ENCODE data around the gene RHEBL1.

The RHEBL1 gene

DNA sequence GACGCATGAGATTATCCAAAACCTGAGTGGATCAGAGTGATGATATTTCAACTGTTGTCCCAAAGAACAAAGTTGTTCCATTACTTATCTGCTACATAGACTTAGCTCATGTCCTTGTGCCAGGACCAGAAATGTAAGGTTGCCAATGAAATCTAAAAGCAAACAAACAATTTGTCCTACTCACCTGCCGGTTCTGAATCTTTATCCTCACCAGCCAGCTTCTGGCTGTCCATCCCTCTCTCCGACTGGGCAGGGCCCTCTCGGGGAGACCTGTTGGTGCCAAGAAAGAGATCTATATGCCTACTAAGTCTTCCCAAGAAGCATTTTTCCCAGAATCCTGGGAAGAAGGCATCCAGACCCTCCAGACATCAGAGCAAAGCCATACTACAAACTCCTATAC lies 14.7 kb downstream of the RHEBL1 start:
- H3K4me3 ChIP-seq = no peak overlapping the region
- peaks cover 11% of the 10 kb centered on the region; the same call in 1 of the 2 replicates for H3K4me1 ChIP-seq
- in situ Hi-C loops (cut with MboI; ENCODE audit: low sequenced_read_pairs) = no loop called here
- H3K9me3 ChIP-seq = no peaks in the 10 kb centered on the region
- peaks cover 56% of the 10 kb centered on the region for H3K36me3 ChIP-seq (replicated peaks)
- DNase-seq (ENCODE audit: low spot score in 2 of 2) = no peak
- no peaks in the 10 kb centered on the region for H3K27me3 ChIP-seq (ENCODE audit: low read depth)

DNA sequence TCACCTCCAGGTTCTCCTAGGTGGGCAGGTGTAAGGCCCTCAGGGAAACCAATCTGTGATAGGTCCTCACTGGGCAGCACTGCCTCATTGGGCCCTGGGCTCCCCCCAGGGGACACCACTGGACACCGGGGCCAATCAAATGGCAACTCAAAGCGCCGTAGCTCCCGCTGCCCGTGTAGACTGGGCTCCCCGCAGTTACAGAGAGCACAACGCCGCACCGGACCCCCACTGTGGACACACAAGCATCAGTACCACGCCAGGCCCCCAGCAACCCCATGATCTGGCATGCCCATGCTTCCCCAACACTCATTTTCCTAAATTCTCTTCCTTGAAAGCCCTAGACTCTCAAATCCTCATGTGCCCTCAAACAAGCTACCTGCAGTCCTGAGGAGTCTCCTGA lies 15.3 kb downstream of the RHEBL1 start:
- H3K4me1 ChIP-seq = peaks cover 11% of the 10 kb centered on the region; the same call in 1 of the 2 replicates
- no peak overlapping the region for H3K4me3 ChIP-seq
- peaks cover 62% of the 10 kb centered on the region for H3K36me3 ChIP-seq (replicated peaks)
- H3K27me3 ChIP-seq (ENCODE audit: low read depth) = no peaks in the 10 kb centered on the region
- in situ Hi-C loops (cut with MboI; ENCODE audit: low sequenced_read_pairs) = no loop called here
- no peaks in the 10 kb centered on the region for H3K9me3 ChIP-seq
- DNase-seq (ENCODE audit: low spot score in 2 of 2) = no peak

DNA sequence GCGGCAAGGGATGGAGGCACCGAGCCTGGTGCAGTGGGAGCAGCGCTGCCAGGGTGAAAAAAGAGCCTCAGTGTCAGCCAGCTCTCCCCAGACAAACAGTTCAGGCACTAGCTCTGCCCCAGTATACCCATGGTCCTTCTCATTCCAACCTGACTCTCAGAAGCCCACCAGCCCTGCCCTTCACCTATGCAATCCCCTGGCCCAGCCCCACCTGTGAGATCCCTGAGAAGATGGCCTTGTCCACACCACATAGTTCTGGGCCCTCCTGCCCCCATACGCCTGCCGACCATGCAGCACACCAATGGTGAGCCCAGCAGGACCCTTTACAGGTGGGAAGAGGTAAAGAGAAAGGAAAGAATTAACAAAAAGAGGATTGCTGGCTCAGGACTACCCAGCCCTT lies 15.7 kb downstream of the RHEBL1 start:
- no peak for DNase-seq (ENCODE audit: low spot score in 2 of 2)
- in situ Hi-C loops (cut with MboI; ENCODE audit: low sequenced_read_pairs) = no loop called here
- H3K4me1 ChIP-seq = peaks cover 11% of the 10 kb centered on the region; the same call in 1 of the 2 replicates
- no peak overlapping the region for H3K4me3 ChIP-seq
- H3K36me3 ChIP-seq (replicated peaks) = peaks cover 66% of the 10 kb centered on the region
- H3K9me3 ChIP-seq = no peaks in the 10 kb centered on the region
- no peaks in the 10 kb centered on the region for H3K27me3 ChIP-seq (ENCODE audit: low read depth)

DNA sequence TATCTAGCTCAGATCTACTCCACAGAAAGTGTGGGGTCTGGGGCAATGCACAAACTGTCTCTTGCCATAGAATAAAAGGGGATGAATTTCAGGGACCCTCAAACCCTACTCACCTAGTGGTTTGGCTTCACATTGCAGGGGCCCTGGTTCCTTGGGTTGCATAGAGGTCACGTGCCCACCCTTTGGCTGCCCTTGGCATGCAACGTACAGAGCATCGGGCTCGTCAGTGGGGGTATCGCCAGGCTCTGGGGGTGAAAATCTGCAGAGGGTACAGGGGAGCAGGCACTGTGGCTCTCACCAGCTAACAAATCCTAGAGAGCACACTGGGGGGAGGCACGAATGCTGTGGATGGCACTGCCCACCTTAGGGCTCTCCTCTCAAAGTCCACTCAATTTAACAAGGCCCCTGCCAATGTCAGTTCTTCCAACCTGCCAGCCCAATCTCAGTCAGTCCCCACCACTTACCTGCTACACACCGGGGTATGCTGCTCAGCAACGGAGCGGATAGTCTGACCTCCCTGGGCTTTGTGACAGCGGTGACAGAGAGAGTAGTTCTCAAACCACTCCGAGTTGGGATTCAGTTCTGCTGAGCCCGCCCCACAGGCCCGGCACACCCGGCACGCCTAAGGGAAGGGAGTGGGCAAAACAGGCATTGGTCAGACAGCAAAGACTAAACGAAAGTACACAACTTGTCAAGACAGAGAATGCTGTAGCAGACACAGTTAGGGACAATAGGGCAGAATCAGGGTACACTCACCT lies 17.1 kb downstream of the RHEBL1 start:
- H3K4me3 ChIP-seq = no peak overlapping the region
- H3K4me1 ChIP-seq = peaks cover 8% of the 10 kb centered on the region; the same call in 1 of the 2 replicates
- peaks cover 80% of the 10 kb centered on the region for H3K36me3 ChIP-seq (replicated peaks)
- in situ Hi-C loops (cut with MboI; ENCODE audit: low sequenced_read_pairs) = no loop called here
- H3K9me3 ChIP-seq = no peaks in the 10 kb centered on the region
- no peaks in the 10 kb centered on the region for H3K27me3 ChIP-seq (ENCODE audit: low read depth)
- DNase-seq (ENCODE audit: low spot score in 2 of 2) = no peak

DNA sequence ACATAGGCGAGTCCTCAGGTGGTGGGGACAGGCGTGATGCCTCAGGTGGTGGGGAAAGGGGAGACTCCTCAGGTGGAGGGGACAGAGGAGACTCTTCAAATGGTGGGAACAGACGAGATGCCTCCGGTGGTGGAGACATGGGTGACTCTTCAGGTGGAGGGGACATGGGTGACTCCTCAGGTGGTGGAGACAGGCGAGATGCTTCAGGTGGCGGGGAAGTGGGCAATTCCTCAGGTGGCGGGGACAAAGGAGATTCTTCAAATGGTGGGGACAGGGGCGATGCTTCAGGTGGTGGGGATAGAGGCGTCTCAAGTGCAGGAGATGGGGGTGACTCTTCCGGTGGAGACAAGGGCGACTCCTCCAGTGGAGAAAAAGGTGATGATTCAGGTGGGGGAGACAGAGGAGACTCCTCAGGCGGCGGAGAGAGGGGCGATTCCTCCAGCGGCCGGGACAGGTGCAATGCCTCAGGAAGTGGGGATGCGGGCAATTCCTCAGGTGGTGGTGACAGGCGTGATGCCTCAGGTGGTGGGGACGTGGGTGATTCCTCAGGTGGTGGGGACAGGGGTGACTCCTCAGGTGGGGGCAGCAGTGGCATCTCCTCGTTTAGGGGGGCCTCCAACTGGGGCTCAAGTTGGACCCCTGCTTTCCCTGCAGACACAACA lies 17.9 kb downstream of the RHEBL1 start:
- DNase-seq (ENCODE audit: low spot score in 2 of 2) = no peak
- Histone ChIP-seq H3K36me3 (replicated peaks) (peaks cover 86% of the 10 kb centered on the region), H3K4me3 (no peak overlapping the region), H3K27me3 (ENCODE audit: low read depth) (no peaks in the 10 kb centered on the region), H3K4me1 (peaks cover 5% of the 10 kb centered on the region; the same call in 1 of the 2 replicates), H3K9me3 (no peaks in the 10 kb centered on the region)
- in situ Hi-C loops (cut with MboI; ENCODE audit: low sequenced_read_pairs) = no loop called here

DNA sequence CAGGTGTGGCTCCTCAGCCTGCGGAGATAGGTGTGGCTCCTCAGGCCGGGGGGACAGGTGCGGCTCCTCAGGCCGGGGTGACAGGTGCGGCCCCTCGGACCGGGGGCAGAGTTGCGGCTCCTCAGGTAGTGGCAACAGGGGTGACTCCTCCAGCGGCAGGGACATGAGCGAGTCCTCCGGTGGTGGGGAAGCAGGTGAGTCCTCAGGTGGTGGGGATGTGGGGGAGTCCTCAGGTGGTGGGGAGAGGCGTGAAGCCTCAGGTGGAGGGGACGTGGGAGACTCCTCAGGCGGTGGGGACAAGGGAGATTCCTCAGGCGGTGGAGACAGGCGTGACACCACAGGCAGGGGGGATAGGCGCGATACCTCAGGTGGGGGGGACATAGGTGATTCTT lies 18.4 kb downstream of the RHEBL1 start:
- H3K4me1 ChIP-seq = peaks cover 2% of the 10 kb centered on the region; the same call in 1 of the 2 replicates
- no peaks in the 10 kb centered on the region for H3K9me3 ChIP-seq
- no peak for DNase-seq (ENCODE audit: low spot score in 2 of 2)
- H3K4me3 ChIP-seq = no peak overlapping the region
- in situ Hi-C loops (cut with MboI; ENCODE audit: low sequenced_read_pairs) = no loop called here
- peaks cover 91% of the 10 kb centered on the region for H3K36me3 ChIP-seq (replicated peaks)
- H3K27me3 ChIP-seq (ENCODE audit: low read depth) = no peaks in the 10 kb centered on the region

DNA sequence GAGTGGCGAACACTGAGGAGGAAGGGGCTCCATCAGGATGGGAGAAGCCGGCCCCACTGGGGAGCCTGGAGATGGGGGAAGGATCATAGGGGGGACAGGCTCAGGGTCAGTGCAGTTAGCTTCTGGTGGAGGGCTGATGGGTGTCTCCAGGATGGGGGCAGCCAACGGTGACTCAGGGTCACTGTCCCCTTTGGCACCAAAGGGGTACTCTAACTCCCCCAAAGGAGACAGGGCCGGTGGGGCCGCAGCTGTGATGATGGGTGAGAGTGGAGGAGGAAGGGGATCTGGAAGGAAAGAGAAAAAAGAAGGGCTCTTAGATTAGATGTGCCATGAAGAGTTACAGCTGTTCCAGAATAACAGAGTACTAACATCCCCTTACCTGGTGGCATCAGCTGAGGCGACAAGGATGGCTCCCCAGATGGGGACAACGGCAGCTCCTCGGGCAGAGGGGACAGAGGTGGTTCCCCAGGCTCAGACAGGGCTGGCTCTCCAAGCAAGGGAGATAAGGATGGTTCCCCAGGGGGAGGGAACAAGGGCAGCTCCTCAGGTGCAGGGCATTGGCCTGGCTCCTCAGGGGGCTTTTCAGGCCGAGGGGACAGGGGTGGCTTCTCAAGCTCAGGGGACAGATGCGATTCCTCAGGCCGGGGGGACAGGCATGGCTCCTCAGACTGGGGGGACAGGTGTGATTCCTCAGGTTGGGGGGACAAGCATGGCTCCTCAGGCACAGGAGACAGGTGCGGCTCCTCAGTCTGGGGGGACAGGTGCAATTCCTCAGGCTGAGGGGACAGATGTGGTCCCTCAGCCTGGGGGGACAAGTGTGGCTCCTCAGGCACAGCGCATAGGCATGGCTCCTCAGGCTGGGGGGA lies 19.0 kb downstream of the RHEBL1 start:
- no peak for DNase-seq (ENCODE audit: low spot score in 2 of 2)
- Histone ChIP-seq H3K9me3 (no peaks in the 10 kb centered on the region), H3K27me3 (ENCODE audit: low read depth) (no peaks in the 10 kb centered on the region), H3K4me3 (no peak overlapping the region), H3K36me3 (replicated peaks) (peaks cover 98% of the 10 kb centered on the region), H3K4me1 (no peaks in the 10 kb centered on the region)
- in situ Hi-C loops (cut with MboI; ENCODE audit: low sequenced_read_pairs) = no loop called here

DNA sequence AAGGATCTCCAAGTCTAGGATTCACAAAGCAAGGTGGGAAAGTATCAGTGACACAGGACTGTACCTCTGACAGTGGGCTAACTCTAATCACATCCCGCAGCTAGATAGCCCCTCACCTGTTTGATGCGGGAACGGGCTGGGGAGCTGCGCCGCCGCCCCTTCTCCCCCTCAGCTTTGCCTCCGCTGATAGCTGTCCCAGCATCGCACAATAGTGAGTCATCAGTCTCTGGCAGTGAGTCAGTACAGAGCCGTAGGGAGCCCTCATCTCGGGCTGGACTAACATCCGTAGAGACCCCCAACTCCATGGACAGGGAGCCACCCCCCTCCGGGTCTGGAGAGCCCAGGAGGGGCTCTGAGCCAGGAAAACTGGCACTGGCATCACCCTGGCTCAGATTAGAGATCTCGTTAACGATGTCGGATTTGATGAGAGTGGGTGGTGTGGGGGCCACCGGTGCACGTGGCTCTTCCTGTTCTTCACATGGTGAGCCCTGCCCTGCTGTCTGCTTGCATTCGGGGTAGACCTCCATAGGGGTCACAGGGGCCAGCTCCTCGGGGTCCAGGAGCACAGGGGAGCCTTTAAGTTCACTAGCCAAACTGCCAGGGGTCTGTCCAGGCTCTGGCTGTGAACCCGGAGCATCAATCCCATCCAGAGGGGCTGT lies 20.1 kb downstream of the RHEBL1 start:
- peaks cover 96% of the 10 kb centered on the region for H3K36me3 ChIP-seq (replicated peaks)

DNA sequence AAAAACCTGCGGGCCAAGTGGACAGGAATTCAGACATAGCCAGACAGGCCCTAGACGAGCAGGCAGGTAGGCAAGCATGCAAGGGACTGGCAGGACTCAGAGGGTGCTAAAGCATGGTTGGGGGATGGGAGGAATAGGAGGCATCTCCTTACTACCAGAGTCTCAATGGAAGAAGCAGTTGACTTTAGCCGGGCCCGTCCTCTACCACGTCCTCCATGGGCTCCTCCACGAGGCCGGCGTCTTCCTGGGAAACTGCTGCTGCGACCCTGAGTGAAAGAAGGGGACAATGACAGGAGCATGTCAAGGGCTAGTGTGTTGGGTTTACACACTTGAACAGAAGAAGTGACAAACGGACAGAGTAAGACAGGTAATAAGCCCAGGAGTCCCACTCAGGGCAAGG lies 20.8 kb downstream of the RHEBL1 start:
- no peaks in the 10 kb centered on the region for H3K4me1 ChIP-seq
- no peak overlapping the region for H3K4me3 ChIP-seq
- peaks cover 96% of the 10 kb centered on the region for H3K36me3 ChIP-seq (replicated peaks)
- no peak for DNase-seq (ENCODE audit: low spot score in 2 of 2)
- no peaks in the 10 kb centered on the region for H3K27me3 ChIP-seq (ENCODE audit: low read depth)
- in situ Hi-C loops (cut with MboI; ENCODE audit: low sequenced_read_pairs) = no loop called here
- no peaks in the 10 kb centered on the region for H3K9me3 ChIP-seq

More for the DNA sequence above, 20.1 kb downstream of the RHEBL1 start:
- no peak for DNase-seq (ENCODE audit: low spot score in 2 of 2)
- no peaks in the 10 kb centered on the region for H3K4me1 ChIP-seq
- no peaks in the 10 kb centered on the region for H3K27me3 ChIP-seq (ENCODE audit: low read depth)
- in situ Hi-C loops (cut with MboI; ENCODE audit: low sequenced_read_pairs) = no loop called here
- H3K9me3 ChIP-seq = no peaks in the 10 kb centered on the region
- H3K4me3 ChIP-seq = no peak overlapping the region

DNA sequence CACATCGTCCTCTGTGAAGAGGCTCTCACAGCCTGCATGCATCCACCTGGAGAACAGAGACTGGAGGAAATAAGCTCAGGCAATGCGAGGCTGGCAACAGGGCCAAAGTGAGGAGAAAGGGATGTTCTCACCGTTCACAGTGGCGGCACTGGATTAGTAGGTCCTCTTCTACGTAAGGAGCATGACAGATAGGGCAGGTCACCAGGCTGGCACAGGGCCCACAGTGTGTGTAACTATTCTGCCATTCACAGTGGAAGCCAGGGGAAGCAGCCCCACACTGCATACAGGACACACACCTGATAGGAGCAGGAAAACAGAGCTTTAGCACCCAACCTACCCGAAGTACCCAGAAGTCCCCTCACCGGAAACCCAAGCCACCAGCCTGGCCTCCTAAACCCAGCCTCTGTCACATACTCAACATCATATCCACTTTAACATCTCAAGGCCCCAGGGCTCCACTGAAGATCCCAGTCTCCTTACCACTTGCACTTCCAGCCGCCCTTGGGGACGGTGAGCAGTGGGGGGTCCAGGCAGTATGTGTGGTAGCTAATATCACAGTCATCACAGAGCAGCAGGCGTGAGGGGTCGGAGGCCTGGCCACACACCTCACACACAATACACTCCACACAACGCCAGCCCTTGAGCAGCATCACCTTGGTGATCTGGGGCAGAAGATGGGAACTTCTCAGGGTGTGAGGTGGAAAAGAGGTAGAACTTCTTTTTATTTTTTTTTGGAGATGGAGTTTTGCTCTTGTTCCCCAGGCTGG lies 23.5 kb downstream of the RHEBL1 start:
- no peaks in the 10 kb centered on the region for H3K9me3 ChIP-seq
- no peak overlapping the region for H3K4me3 ChIP-seq
- H3K36me3 ChIP-seq (replicated peaks) = peaks cover 96% of the 10 kb centered on the region
- DNase-seq (ENCODE audit: low spot score in 2 of 2) = no peak
- H3K4me1 ChIP-seq = no peaks in the 10 kb centered on the region
- in situ Hi-C loops (cut with MboI; ENCODE audit: low sequenced_read_pairs) = no loop called here
- H3K27me3 ChIP-seq (ENCODE audit: low read depth) = no peaks in the 10 kb centered on the region

DNA sequence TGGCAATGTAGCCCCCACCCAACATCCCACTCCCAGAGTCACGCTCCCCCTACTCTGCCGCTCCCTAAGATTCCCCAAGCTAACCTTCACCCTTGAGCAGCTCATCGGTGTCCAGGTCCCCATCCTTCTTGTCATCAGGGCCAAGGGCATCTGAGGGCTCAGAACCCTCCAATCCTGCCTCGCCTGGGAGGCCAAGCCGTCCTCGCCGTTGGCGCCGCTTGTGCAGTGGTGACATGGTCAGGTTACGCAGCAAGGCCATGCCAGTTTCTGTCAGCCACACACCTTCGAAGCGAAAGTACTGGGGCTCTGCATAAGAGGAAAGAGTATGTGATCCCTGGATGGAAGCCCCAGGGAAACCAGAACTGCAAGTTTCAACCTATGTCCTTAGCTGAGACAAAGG lies 25.1 kb downstream of the RHEBL1 start:
- H3K4me3 ChIP-seq = no peak overlapping the region
- no peak for DNase-seq (ENCODE audit: low spot score in 2 of 2)
- no peaks in the 10 kb centered on the region for H3K9me3 ChIP-seq
- no peaks in the 10 kb centered on the region for H3K4me1 ChIP-seq
- no peaks in the 10 kb centered on the region for H3K27me3 ChIP-seq (ENCODE audit: low read depth)
- H3K36me3 ChIP-seq (replicated peaks) = peaks cover 96% of the 10 kb centered on the region
- in situ Hi-C loops (cut with MboI; ENCODE audit: low sequenced_read_pairs) = no loop called here

DNA sequence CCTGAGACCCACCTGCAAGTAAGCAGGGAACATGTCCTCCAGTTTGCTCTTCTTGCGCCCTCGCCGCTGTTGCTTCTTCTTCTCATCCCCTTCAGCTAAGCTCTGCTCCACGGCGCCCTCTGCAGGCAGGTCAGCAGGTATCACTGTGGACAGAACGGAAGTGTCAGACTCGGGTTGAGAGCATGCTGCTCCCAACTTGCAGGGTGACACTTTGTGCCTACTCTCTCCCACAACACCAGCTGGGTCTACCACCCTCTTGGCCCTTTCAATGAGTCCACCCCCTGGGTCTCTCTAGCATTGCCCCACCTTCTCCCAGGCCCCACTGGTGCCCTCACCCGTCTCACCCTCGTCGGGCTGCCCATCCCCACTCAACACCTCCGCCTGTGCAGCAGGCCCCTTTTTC lies 25.9 kb downstream of the RHEBL1 start:
- no peaks in the 10 kb centered on the region for H3K9me3 ChIP-seq
- H3K27me3 ChIP-seq (ENCODE audit: low read depth) = no peaks in the 10 kb centered on the region
- no peaks in the 10 kb centered on the region for H3K4me1 ChIP-seq
- peaks cover 96% of the 10 kb centered on the region for H3K36me3 ChIP-seq (replicated peaks)
- in situ Hi-C loops (cut with MboI; ENCODE audit: low sequenced_read_pairs) = no loop called here
- H3K4me3 ChIP-seq = no peak overlapping the region
- DNase-seq (ENCODE audit: low spot score in 2 of 2) = peak; percentile 46 to 90

DNA sequence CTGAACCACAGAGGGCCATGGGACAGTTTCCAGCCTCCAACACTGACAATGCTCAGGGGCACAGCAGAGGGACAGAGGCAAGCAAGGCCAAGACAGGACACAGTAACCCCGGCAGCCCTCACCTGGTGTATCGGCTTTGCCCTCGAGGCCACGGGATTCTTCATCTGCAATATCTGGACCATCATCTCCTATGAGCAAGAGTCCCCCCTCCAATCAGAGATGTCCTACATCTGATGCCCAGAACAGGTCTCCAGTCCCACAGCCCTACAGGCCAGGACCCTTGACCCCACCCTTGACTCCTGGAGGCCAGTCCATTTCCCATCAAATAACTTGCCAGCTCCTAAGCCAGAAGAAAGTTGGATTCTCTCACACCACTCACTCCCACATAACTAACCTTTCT lies 26.5 kb downstream of the RHEBL1 start:
- in situ Hi-C loops (cut with MboI; ENCODE audit: low sequenced_read_pairs) = no loop called here

More for the DNA sequence above, 26.5 kb downstream of the RHEBL1 start:
- H3K36me3 ChIP-seq (replicated peaks) = peaks cover 96% of the 10 kb centered on the region
- H3K4me1 ChIP-seq = no peaks in the 10 kb centered on the region
- DNase-seq (ENCODE audit: low spot score in 2 of 2) = no peak
- no peak overlapping the region for H3K4me3 ChIP-seq
- no peaks in the 10 kb centered on the region for H3K27me3 ChIP-seq (ENCODE audit: low read depth)
- no peaks in the 10 kb centered on the region for H3K9me3 ChIP-seq
